Vagina (tissue), 2 donors: Measurements from ENCODE around the gene TMC5. TPM values are rescaled to one million over a fixed set of nuclear protein-coding genes. Genes with fewer than 3 reads are reported as not detected.

Source experiments
- DNase-seq, 2 donors: peaks; one replicate each; pipeline ENCODE4 v3.0.0-alpha.2; 2017; ENCODE audit errors: extremely low spot score in 2 of 2
- H3K27ac ChIP-seq: fragments of 200-600 bp; sonication (generic); one replicate; pipeline ENCODE4 v1.5.1; 2019
- H3K27me3 ChIP-seq: fragments of 200-600 bp; sonication (generic); one replicate; pipeline ENCODE4 v1.5.1; 2019
- H3K36me3 ChIP-seq, 2 donors: fragments of 200-600 bp; sonication (generic); one replicate each; pipeline ENCODE4 v1.5.1; 2017 to 2019
- H3K4me1 ChIP-seq: fragments of 200-600 bp; sonication (generic); one replicate; pipeline ENCODE4 v1.5.1; 2019
- H3K4me3 ChIP-seq, 2 donors: fragments of 200-600 bp; sonication (generic); 1 replicate in 1 of 2; 2 replicates in 1 of 2; pipeline ENCODE4 v1.5.1; 2016 to 2019
- H3K9me3 ChIP-seq: fragments of 200-600 bp; sonication (generic); one replicate; pipeline ENCODE4 v1.5.1; 2019
- CTCF ChIP-seq, 3 experiments: fragments of 450-650 bp in 2 of 3; fragments of 200-600 bp in 1 of 3; sonication (generic) in 1 of 3; IDR thresholded peaks; one replicate each; pipeline ENCODE4 v1.5.1; 2017 to 2019; ENCODE audit warnings: antibody characterized with exemption in 3 of 3, mild to moderate bottlenecking in 2 of 3, moderate library complexity in 2 of 3
- POLR2A ChIP-seq, 2 donors: fragments of 450-650 bp; IDR thresholded peaks; one replicate each; pipeline ENCODE4 v1.6.1; 2017; ENCODE audit warnings: antibody characterized with exemption in 2 of 2, mild to moderate bottlenecking in 2 of 2, moderate library complexity in 2 of 2
- POLR2AphosphoS5 ChIP-seq, 2 donors: sonication (generic); formaldehyde crosslinking; IDR thresholded peaks; one replicate each; pipeline ENCODE4 v1.9.0; 2017; ENCODE audit warnings: antibody characterized with exemption in 2 of 2, mild to moderate bottlenecking in 2 of 2, low read depth in 1 of 2; ENCODE audit not compliant: insufficient read depth in 1 of 2
- intact Hi-C: fragments of 100-400 bp; cut with DNase I; formaldehyde crosslinking; loops from one replicate; pipeline ENCODE4 v1.15.1; 2023
- total RNA-seq: library from RNA; depleted of rRNA; stranded (reverse); fragments of >200 nt; gene quantifications from one replicate; pipeline ENCODE4 v1.2.3, GENCODE V29; 2016

TMC5 gene
- total RNA-seq, 1 donor from 2014 or later, result not detected

- peaks cover 36% of the 10 kb centered on the region for H3K4me1 ChIP-seq
- H3K9me3 ChIP-seq, result no peaks in the 10 kb centered on the region
- H3K4me3 ChIP-seq, result no peak overlapping the region
- H3K27me3 ChIP-seq, result no peaks in the 10 kb centered on the region
- no peak for DNase-seq
- intact Hi-C loops, result no loop called here
- no peak overlapping the region for H3K27ac ChIP-seq
- TF ChIP-seq CTCF (IDR thresholded peaks at IDR 0.05), result no peak
- no peak for TF ChIP-seq POLR2A (IDR thresholded peaks at IDR 0.05)
- peak in 1 of 2 donors; percentile 49 for TF ChIP-seq POLR2AphosphoS5 (IDR thresholded peaks at IDR 0.05; ENCODE audit: insufficient read depth in 1 of 2, low read depth in 1 of 2)
- peaks cover 0 to 30% of the 10 kb centered on the region in 2 donors for H3K36me3 ChIP-seq
Measured at GRCh38 chr16:19517424-19518089, 99.9 kb downstream of the TMC5 start.

GRCh38 chr16:19518388-19518787 is 100.7 kb downstream of the TMC5 start:
- Histone ChIP-seq H3K27me3 (no peaks in the 10 kb centered on the region), H3K4me1 (peaks cover 43% of the 10 kb centered on the region), H3K4me3 (no peak overlapping the region), H3K36me3 (peaks cover 0 to 30% of the 10 kb centered on the region in 2 donors), H3K27ac (no peak overlapping the region), H3K9me3 (no peaks in the 10 kb centered on the region)
- no peak for TF ChIP-seq POLR2AphosphoS5 (IDR thresholded peaks at IDR 0.05; ENCODE audit: insufficient read depth in 1 of 2, low read depth in 1 of 2)
- no peak for TF ChIP-seq CTCF (IDR thresholded peaks at IDR 0.05)
- TF ChIP-seq POLR2A (IDR thresholded peaks at IDR 0.05), result no peak
- intact Hi-C loops, result no loop called here
- no peak for DNase-seq

- intact Hi-C loops, result no loop called here
- no peak for DNase-seq
- no peaks in the 10 kb centered on the region for H3K9me3 ChIP-seq
- peak overlapping the region; percentile 79 for H3K27ac ChIP-seq
- H3K27me3 ChIP-seq, result no peaks in the 10 kb centered on the region
- H3K4me3 ChIP-seq, result peak overlapping the region; percentile 78 to 79
- peaks cover 0 to 14% of the 10 kb centered on the region in 2 donors for H3K36me3 ChIP-seq
- TF ChIP-seq CTCF (IDR thresholded peaks at IDR 0.05) (no peak), POLR2A (IDR thresholded peaks at IDR 0.05) (no peak), POLR2AphosphoS5 (IDR thresholded peaks at IDR 0.05; ENCODE audit: insufficient read depth in 1 of 2, low read depth in 1 of 2) (no peak)
- H3K4me1 ChIP-seq, result peaks cover 57% of the 10 kb centered on the region
Measured at GRCh38 chr16:19520861-19521331, 103.2 kb downstream of the TMC5 start.

GRCh38 chr16:19521471-19522396 is 104.1 kb downstream of the TMC5 start, which contains the start of gene GDE1:
TSS of gene GDE1 (minus strand) at chr16:19522098. CDS start at chr16:19521964, 134 bp downstream.
- H3K27ac ChIP-seq, result peak within 1 kb of the TSS; percentile 79
- DNase-seq, result peak in 1 of 2 donors; percentile 96
- H3K9me3 ChIP-seq, result no peaks in the 10 kb centered on the region
- no peaks in the 10 kb centered on the region for H3K27me3 ChIP-seq
- peak within 1 kb of the TSS; percentile 78 to 79 for H3K4me3 ChIP-seq
- H3K4me1 ChIP-seq, result peaks cover 57% of the 10 kb centered on the region
- TF ChIP-seq POLR2AphosphoS5 (IDR thresholded peaks at IDR 0.05; ENCODE audit: insufficient read depth in 1 of 2, low read depth in 1 of 2) (peak; percentile 83 to 96), CTCF (IDR thresholded peaks at IDR 0.05) (no peak), POLR2A (IDR thresholded peaks at IDR 0.05) (peak in 1 of 2 donors; percentile 91)
- peaks cover 0 to 5% of the 10 kb centered on the region in 2 donors for H3K36me3 ChIP-seq
- intact Hi-C loops, result no loop called here
